ENCODE data around the gene PPP1R37. TPM values are rescaled to one million over a fixed set of nuclear protein-coding genes. Genes with fewer than 3 reads are reported as not detected.
A peak's percentile ranks its signal among the peaks of the same experiment; 100 is the strongest.

Gene PPP1R37
- total and polyA plus RNA-seq, 2 of the 13 experiments (the other 11 are each of a cell fraction or from before 2014, with no cell fraction given) = 9.0 to 14.3 TPM

GRCh38 chr19:45164577-45165335, 71.8 kb downstream of the PPP1R37 start (continued):
- TF ChIP-seq THAP9 (CRISPR knock-in tag; IDR thresholded peaks at IDR 0.05; ENCODE audit: borderline replicate concordance) (no peak), ZNF891 (CRISPR knock-in tag; IDR thresholded peaks at IDR 0.05) (no peak), ZNF83 (CRISPR knock-in tag; IDR thresholded peaks at IDR 0.05; ENCODE audit: borderline replicate concordance) (no peak), PCBP1 (IDR thresholded peaks at IDR 0.05; ENCODE audit: borderline replicate concordance, low read depth, low read length) (no peak), ZNF354B (CRISPR knock-in tag; IDR thresholded peaks at IDR 0.05) (no peak), ZNF687 (CRISPR knock-in tag; IDR thresholded peaks at IDR 0.05) (peak; percentile 59), KMT2A (CRISPR knock-in tag; IDR thresholded peaks at IDR 0.05) (no peak), CERS6 (CRISPR knock-in tag; IDR thresholded peaks at IDR 0.05) (no peak), NCOA1 (CRISPR knock-in tag; IDR thresholded peaks at IDR 0.05) (no peak), KAT2B (IDR thresholded peaks at IDR 0.05; ENCODE audit: borderline replicate concordance, low read depth, low read length) (no peak), ZNF101 (CRISPR knock-in tag; IDR thresholded peaks at IDR 0.05; ENCODE audit: borderline replicate concordance, low read depth) (no peak), RBM39 (IDR thresholded peaks at IDR 0.05; ENCODE audit: low read depth, low read length, poor library complexity, severe bottlenecking) (peak; percentile 8), GPN1 (CRISPR knock-in tag; IDR thresholded peaks at IDR 0.05; ENCODE audit: borderline replicate concordance) (no peak), GATAD1 (CRISPR knock-in tag; IDR thresholded peaks at IDR 0.05) (no peak), RBFOX2 (IDR thresholded peaks at IDR 0.05; ENCODE audit: low read depth, low read length) (no peak), ZNF597 (CRISPR knock-in tag; IDR thresholded peaks at IDR 0.05) (no peak), EEA1 (CRISPR knock-in tag; IDR thresholded peaks at IDR 0.05; ENCODE audit: borderline replicate concordance) (no peak), GABPA (IDR thresholded peaks at IDR 0.05; ENCODE audit: low read depth, low read length) (peak; percentile 26; the same call in 1 of the 2 replicates), GABPA (CRISPR knock-in tag; IDR thresholded peaks at IDR 0.05; ENCODE audit: low read depth) (peak; percentile 63), ZNF414 (CRISPR knock-in tag; IDR thresholded peaks at IDR 0.05) (no peak)

Data from HepG2 (cell line).